Mucosa of rectum (tissue), 2 donors: ENCODE data around the gene SDK1.

Experiments used
- H3K27ac ChIP-seq, 2 donors: one replicate each; pipeline ENCODE4 v1.7.0; 2013; ENCODE audit warnings: inconsistent platforms in 2 of 2, low read depth in 2 of 2, low read length in 2 of 2
- H3K27me3 ChIP-seq, 2 donors: one replicate each; pipeline ENCODE4 v1.7.0; 2013; ENCODE audit warnings: low read length in 2 of 2; ENCODE audit not compliant: control insufficient read depth in 2 of 2, insufficient read depth in 2 of 2
- H3K36me3 ChIP-seq, 2 donors: one replicate each; pipeline ENCODE4 v1.7.0; 2013; ENCODE audit warnings: low read length in 2 of 2; ENCODE audit not compliant: control insufficient read depth in 2 of 2, insufficient read depth in 2 of 2
- H3K4me1 ChIP-seq, 2 donors: one replicate each; pipeline ENCODE4 v1.7.0; 2013; ENCODE audit warnings: low read length in 2 of 2, mild to moderate bottlenecking in 1 of 2; ENCODE audit not compliant: control insufficient read depth in 2 of 2, insufficient read depth in 2 of 2
- H3K4me3 ChIP-seq, 2 donors: one replicate each; pipeline ENCODE4 v1.7.0; 2013; ENCODE audit warnings: low read length in 2 of 2
- H3K9ac ChIP-seq, 2 donors: one replicate each; pipeline ENCODE4 v1.7.0; 2013; ENCODE audit warnings: low read length in 2 of 2, low read depth in 1 of 2, mild to moderate bottlenecking in 1 of 2
- H3K9me3 ChIP-seq, 2 donors: one replicate each; pipeline ENCODE4 v1.7.0; 2013; ENCODE audit warnings: low read length in 2 of 2; ENCODE audit not compliant: control insufficient read depth in 2 of 2
- donor health status: healthy.
- donor health status: Normal muscosa, but diverticular disease.

The SDK1 gene

GRCh38 chr7:4179688-4180380 lies 878.8 kb downstream of the SDK1 start:
- Histone ChIP-seq H3K9me3 (no peaks in the 10 kb centered on the region), H3K9ac (no peak overlapping the region), H3K27me3 (no peaks in the 10 kb centered on the region), H3K4me3 (no peak overlapping the region), H3K36me3 (no peaks in the 10 kb centered on the region), H3K4me1 (no peaks in the 10 kb centered on the region), H3K27ac (no peak overlapping the region)

GRCh38 chr7:4181446-4181845 lies 880.4 kb downstream of the SDK1 start:
- H3K9ac ChIP-seq: no peak overlapping the region
- H3K27me3 ChIP-seq: no peaks in the 10 kb centered on the region

GRCh38 chr7:4182605-4183300 lies 881.7 kb downstream of the SDK1 start:
- Histone ChIP-seq H3K9me3 (no peaks in the 10 kb centered on the region), H3K4me1 (no peaks in the 10 kb centered on the region), H3K9ac (no peak overlapping the region), H3K27ac (no peak overlapping the region), H3K4me3 (no peak overlapping the region), H3K27me3 (no peaks in the 10 kb centered on the region), H3K36me3 (no peaks in the 10 kb centered on the region)

More at GRCh38 chr7:4181446-4181845, 880.4 kb downstream of the SDK1 start:
- Histone ChIP-seq H3K4me3 (no peak overlapping the region), H3K27ac (no peak overlapping the region), H3K4me1 (no peaks in the 10 kb centered on the region), H3K36me3 (no peaks in the 10 kb centered on the region), H3K9me3 (no peaks in the 10 kb centered on the region)

GRCh38 chr7:4184653-4185052 lies 883.6 kb downstream of the SDK1 start:
- no peak overlapping the region for H3K4me3 ChIP-seq
- H3K27ac ChIP-seq: no peak overlapping the region
- no peaks in the 10 kb centered on the region for H3K36me3 ChIP-seq
- no peaks in the 10 kb centered on the region for H3K4me1 ChIP-seq
- H3K9ac ChIP-seq: no peak overlapping the region
- H3K27me3 ChIP-seq: peaks cover 0 to 3% of the 10 kb centered on the region in 2 donors
- no peaks in the 10 kb centered on the region for H3K9me3 ChIP-seq

GRCh38 chr7:4185136-4185535 lies 884.1 kb downstream of the SDK1 start:
- Histone ChIP-seq H3K4me1 (no peaks in the 10 kb centered on the region), H3K27ac (peak overlapping the region in 1 of 2 donors; percentile 21), H3K27me3 (peaks cover 0 to 3% of the 10 kb centered on the region in 2 donors)

GRCh38 chr7:4185721-4186512 lies 884.9 kb downstream of the SDK1 start:
- no peak overlapping the region for H3K4me3 ChIP-seq
- no peaks in the 10 kb centered on the region for H3K4me1 ChIP-seq
- H3K36me3 ChIP-seq: no peaks in the 10 kb centered on the region
- H3K27me3 ChIP-seq: peaks cover 0 to 3% of the 10 kb centered on the region in 2 donors
- peak overlapping the region; percentile 7 to 32 for H3K27ac ChIP-seq
- H3K9me3 ChIP-seq: no peaks in the 10 kb centered on the region
- H3K9ac ChIP-seq: no peak overlapping the region

More at GRCh38 chr7:4185136-4185535, 884.1 kb downstream of the SDK1 start:
- Histone ChIP-seq H3K36me3 (no peaks in the 10 kb centered on the region), H3K9me3 (no peaks in the 10 kb centered on the region), H3K9ac (no peak overlapping the region), H3K4me3 (no peak overlapping the region)

GRCh38 chr7:4186513-4186780 lies 885.4 kb downstream of the SDK1 start:
- H3K27ac ChIP-seq: peak overlapping the region in 1 of 2 donors; percentile 32
- H3K4me3 ChIP-seq: no peak overlapping the region
- H3K27me3 ChIP-seq: peaks cover 0 to 3% of the 10 kb centered on the region in 2 donors
- no peaks in the 10 kb centered on the region for H3K9me3 ChIP-seq
- H3K36me3 ChIP-seq: no peaks in the 10 kb centered on the region
- no peaks in the 10 kb centered on the region for H3K4me1 ChIP-seq
- no peak overlapping the region for H3K9ac ChIP-seq

- Histone ChIP-seq H3K4me1 (no peaks in the 10 kb centered on the region), H3K4me3 (no peak overlapping the region), H3K27ac (no peak overlapping the region)
Observed at GRCh38 chr7:4188651-4189050, 887.6 kb downstream of the SDK1 start.

GRCh38 chr7:4189131-4189570 lies 888.1 kb downstream of the SDK1 start:
- Histone ChIP-seq H3K4me3 (no peak overlapping the region), H3K27ac (peak overlapping the region in 1 of 2 donors; percentile 7), H3K9ac (no peak overlapping the region)

More at GRCh38 chr7:4188651-4189050, 887.6 kb downstream of the SDK1 start:
- Histone ChIP-seq H3K9ac (no peak overlapping the region), H3K27me3 (peaks cover 0 to 3% of the 10 kb centered on the region in 2 donors), H3K36me3 (no peaks in the 10 kb centered on the region), H3K9me3 (no peaks in the 10 kb centered on the region)

More at GRCh38 chr7:4189131-4189570, 888.1 kb downstream of the SDK1 start:
- Histone ChIP-seq H3K4me1 (no peaks in the 10 kb centered on the region), H3K27me3 (peaks cover 0 to 3% of the 10 kb centered on the region in 2 donors), H3K36me3 (no peaks in the 10 kb centered on the region), H3K9me3 (no peaks in the 10 kb centered on the region)
